ENCODE data around the gene ANKRD65. TPM values are rescaled to one million over a fixed set of nuclear protein-coding genes. Genes with fewer than 3 reads are reported as not detected.

The ANKRD65 gene
- total and polyA plus RNA-seq, 7 donors, result 0.69 to 23.0 (median 10.0) TPM

DNA sequence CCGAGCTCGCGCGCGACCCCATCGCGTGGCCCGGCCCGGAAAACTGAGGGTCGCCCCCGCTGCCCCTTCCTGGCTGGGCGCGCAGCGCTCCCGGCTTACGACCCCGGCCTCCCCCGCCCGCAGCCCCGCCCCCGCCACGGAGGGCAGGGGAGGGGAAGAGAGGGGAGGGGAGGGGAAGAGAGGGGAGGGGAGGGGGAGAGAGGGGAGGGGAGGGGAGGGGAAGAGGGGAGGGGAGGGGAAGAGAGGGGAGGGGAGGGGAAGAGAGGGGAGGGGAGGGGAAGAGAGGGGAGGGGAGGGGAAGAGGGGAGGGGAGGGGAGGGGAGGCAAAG, 6.7 kb upstream of the ANKRD65 start:
- intact Hi-C loops (cut with DNase I), result no loop called here
- 1% methylated on average over 19 to 22 of the region's 22 CpGs for WGBS, 2 donors
- H3K4me3 ChIP-seq, result peak overlapping the region; percentile 34 to 74 (median 60)
- no peaks in the 10 kb centered on the region for H3K27me3 ChIP-seq
- TF ChIP-seq POLR2AphosphoS5 (IDR thresholded peaks at IDR 0.05) (no peak), CTCF (IDR thresholded peaks at IDR 0.05) (no peak), EP300 (IDR thresholded peaks at IDR 0.05) (no peak), POLR2A (IDR thresholded peaks at IDR 0.05) (no peak)
- peaks cover 0 to 51% (median 49%) of the 10 kb centered on the region in 4 donors for H3K4me1 ChIP-seq
- no peak for DNase-seq
- no peaks in the 10 kb centered on the region for H3K36me3 ChIP-seq
- H3K9me3 ChIP-seq, result no peaks in the 10 kb centered on the region
- peak overlapping the region; percentile 93 to 99 (median 96) for H3K27ac ChIP-seq

- peaks cover 0 to 46% (median 44%) of the 10 kb centered on the region in 4 donors for H3K4me1 ChIP-seq
- TF ChIP-seq POLR2AphosphoS5 (IDR thresholded peaks at IDR 0.05) (peak in 1 of 4 donors; percentile 54), EP300 (IDR thresholded peaks at IDR 0.05) (no peak)
- no peaks in the 10 kb centered on the region for H3K27me3 ChIP-seq
- intact Hi-C loops (cut with DNase I), result no loop called here
- 7 to 10% methylated on average over 66 of the region's 66 CpGs for WGBS, 2 donors
- no peaks in the 10 kb centered on the region for H3K9me3 ChIP-seq
- peak; percentile 85 for DNase-seq
- H3K27ac ChIP-seq, result peak overlapping the region; percentile 93 to 99 (median 96)
- no peaks in the 10 kb centered on the region for H3K36me3 ChIP-seq
- peak overlapping the region; percentile 34 to 74 (median 60) for H3K4me3 ChIP-seq
These were observed 6.2 kb upstream of the ANKRD65 start for GRCh38 chr1:1427106-1427819.

GRCh38 chr1:1426496-1427105, 5.5 kb upstream of the ANKRD65 start:
- Histone ChIP-seq H3K4me1 (peaks cover 0 to 41% (median 37%) of the 10 kb centered on the region in 4 donors), H3K27me3 (no peaks in the 10 kb centered on the region), H3K4me3 (no peak overlapping the region), H3K36me3 (no peaks in the 10 kb centered on the region), H3K9me3 (no peaks in the 10 kb centered on the region), H3K27ac (peak overlapping the region in 3 of 4 donors; percentile 57 to 99 (median 98))
- intact Hi-C loops (cut with DNase I), result no loop called here
- DNase-seq, result no peak
- TF ChIP-seq EP300 (IDR thresholded peaks at IDR 0.05), result no peak
- TF ChIP-seq POLR2AphosphoS5 (IDR thresholded peaks at IDR 0.05), result no peak
- no peak for TF ChIP-seq POLR2A (IDR thresholded peaks at IDR 0.05)
- TF ChIP-seq CTCF (IDR thresholded peaks at IDR 0.05), result no peak
- WGBS, 2 donors, result 25 to 34% methylated on average over 19 of the region's 19 CpGs

DNA sequence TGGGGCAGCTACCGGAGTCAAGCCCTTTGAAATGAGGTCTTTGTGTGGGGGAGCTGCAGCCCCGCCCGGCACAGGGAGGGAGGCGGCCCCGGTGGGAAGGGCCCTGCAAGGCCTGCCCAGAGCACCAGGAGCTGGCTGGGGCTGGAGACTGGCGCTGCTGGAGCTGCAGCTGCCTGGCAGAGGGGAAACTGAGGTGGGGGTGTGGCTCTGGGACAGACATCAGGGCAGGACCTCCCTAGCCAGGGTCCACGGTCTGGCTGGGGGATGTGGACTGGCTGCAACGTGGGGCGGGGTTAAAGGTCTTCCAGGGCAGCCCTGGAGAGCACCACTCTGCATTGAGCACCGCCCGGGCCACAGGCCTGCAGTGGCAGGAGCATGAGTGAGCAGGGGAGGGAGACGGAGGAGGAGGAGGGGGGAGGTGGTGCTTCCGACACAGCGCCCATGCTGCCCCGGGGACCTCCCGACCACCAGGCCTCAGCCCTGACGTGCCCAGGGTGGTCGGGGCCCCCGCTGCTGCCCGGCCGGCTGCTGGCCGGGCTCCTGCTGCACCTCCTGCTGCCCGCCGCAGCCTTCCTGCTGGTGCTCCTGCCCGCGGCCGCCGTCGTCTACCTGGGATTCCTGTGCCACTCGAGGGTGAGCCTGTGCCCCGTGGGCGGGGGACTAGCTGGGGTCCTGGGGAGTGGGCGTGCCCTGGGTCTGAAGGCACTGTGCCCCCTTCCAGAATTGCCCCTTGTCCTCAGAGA, 4.8 kb upstream of the ANKRD65 start:
- Histone ChIP-seq H3K36me3 (no peaks in the 10 kb centered on the region), H3K27ac (peak overlapping the region in 3 of 4 donors; percentile 57 to 99 (median 98)), H3K4me3 (no peak overlapping the region), H3K9me3 (no peaks in the 10 kb centered on the region), H3K4me1 (peaks cover 0 to 41% (median 35%) of the 10 kb centered on the region in 4 donors), H3K27me3 (no peaks in the 10 kb centered on the region)
- WGBS, 2 donors, result 36 to 45% methylated on average over 33 of the region's 33 CpGs
- intact Hi-C loops (cut with DNase I), result no loop called here
- DNase-seq, result no peak
- TF ChIP-seq EP300 (IDR thresholded peaks at IDR 0.05), result no peak
- no peak for TF ChIP-seq CTCF (IDR thresholded peaks at IDR 0.05)
- no peak for TF ChIP-seq POLR2A (IDR thresholded peaks at IDR 0.05)
- no peak for TF ChIP-seq POLR2AphosphoS5 (IDR thresholded peaks at IDR 0.05)

GRCh38 chr1:1425426-1425752, 4.3 kb upstream of the ANKRD65 start:
- H3K36me3 ChIP-seq, result no peaks in the 10 kb centered on the region
- WGBS, 2 donors, result 83% methylated on average over 12 of the region's 12 CpGs
- no peaks in the 10 kb centered on the region for H3K27me3 ChIP-seq
- H3K4me1 ChIP-seq, result peaks cover 0 to 41% (median 35%) of the 10 kb centered on the region in 4 donors
- intact Hi-C loops (cut with DNase I), result no loop called here
- TF ChIP-seq CTCF (IDR thresholded peaks at IDR 0.05) (no peak), EP300 (IDR thresholded peaks at IDR 0.05) (no peak), POLR2A (IDR thresholded peaks at IDR 0.05) (no peak), POLR2AphosphoS5 (IDR thresholded peaks at IDR 0.05) (no peak)
- no peaks in the 10 kb centered on the region for H3K9me3 ChIP-seq
- DNase-seq, result no peak
- no peak overlapping the region for H3K4me3 ChIP-seq
- peak overlapping the region in 3 of 4 donors; percentile 57 to 99 (median 98) for H3K27ac ChIP-seq

Measured in sigmoid colon (tissue), 7 donors.